ENCODE measurements around the gene ADAMTS6.
"Not testable (repeated sequence)": the region's sequence is repeated elsewhere in the genome, so short reads cannot be mapped to it uniquely, and the experiment has no call there.

GRCh38 chr5:65174231-65174630, 307.5 kb downstream of the ADAMTS6 start:
- not testable (repeated sequence) for TF ChIP-seq CTCF (IDR thresholded peaks at IDR 0.05); USF1 (CRISPR knock-in tag; IDR thresholded peaks at IDR 0.05); PREB (CRISPR knock-in tag; IDR thresholded peaks at IDR 0.05; ENCODE audit: borderline replicate concordance); ZNF416 (CRISPR knock-in tag; IDR thresholded peaks at IDR 0.05); SP1 (CRISPR knock-in tag; conservative IDR thresholded peaks at IDR 0.05); E2F4 (CRISPR knock-in tag; IDR thresholded peaks at IDR 0.05; ENCODE audit: borderline replicate concordance, low read depth); ETV6 (CRISPR knock-in tag; IDR thresholded peaks at IDR 0.05); HMGA2 (CRISPR knock-in tag; IDR thresholded peaks at IDR 0.05); SMAD3 (CRISPR knock-in tag; IDR thresholded peaks at IDR 0.05; ENCODE audit: borderline replicate concordance); ZNF281 (CRISPR knock-in tag; IDR thresholded peaks at IDR 0.05)
- TF ChIP-seq, protein P1, sequence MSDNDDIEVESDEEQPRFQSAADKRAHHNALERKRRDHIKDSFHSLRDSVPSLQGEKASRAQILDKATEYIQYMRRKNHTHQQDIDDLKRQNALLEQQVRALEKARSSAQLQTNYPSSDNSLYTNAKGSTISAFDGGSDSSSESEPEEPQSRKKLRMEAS (CRISPR knock-in tag; IDR thresholded peaks at IDR 0.05): not testable (repeated sequence)
- TF ChIP-seq, protein P2, sequence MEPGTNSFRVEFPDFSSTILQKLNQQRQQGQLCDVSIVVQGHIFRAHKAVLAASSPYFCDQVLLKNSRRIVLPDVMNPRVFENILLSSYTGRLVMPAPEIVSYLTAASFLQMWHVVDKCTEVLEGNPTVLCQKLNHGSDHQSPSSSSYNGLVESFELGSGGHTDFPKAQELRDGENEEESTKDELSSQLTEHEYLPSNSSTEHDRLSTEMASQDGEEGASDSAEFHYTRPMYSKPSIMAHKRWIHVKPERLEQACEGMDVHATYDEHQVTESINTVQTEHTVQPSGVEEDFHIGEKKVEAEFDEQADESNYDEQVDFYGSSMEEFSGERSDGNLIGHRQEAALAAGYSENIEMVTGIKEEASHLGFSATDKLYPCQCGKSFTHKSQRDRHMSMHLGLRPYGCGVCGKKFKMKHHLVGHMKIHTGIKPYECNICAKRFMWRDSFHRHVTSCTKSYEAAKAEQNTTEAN (CRISPR knock-in tag; IDR thresholded peaks at IDR 0.05): not testable (repeated sequence)
